GM12892 (cell line): Measurements from ENCODE around the gene PTPRR.

ENCODE experiments used
- POLR2A ChIP-seq: IDR thresholded peaks from 2 replicates; pipeline ENCODE4 v1.6.1; 2011; ENCODE audit warnings: low read depth, low read length, control low read depth
- POLR2AphosphoS5 ChIP-seq: IDR thresholded peaks from 2 replicates; pipeline ENCODE4 v1.6.1; 2011; ENCODE audit warnings: low read depth, low read length, control low read depth
- TAF1 ChIP-seq: IDR thresholded peaks from 2 replicates; pipeline ENCODE4 v1.6.1; 2011; ENCODE audit warnings: low read depth, mild to moderate bottlenecking, control low read depth, low read length, borderline replicate concordance

DNA sequence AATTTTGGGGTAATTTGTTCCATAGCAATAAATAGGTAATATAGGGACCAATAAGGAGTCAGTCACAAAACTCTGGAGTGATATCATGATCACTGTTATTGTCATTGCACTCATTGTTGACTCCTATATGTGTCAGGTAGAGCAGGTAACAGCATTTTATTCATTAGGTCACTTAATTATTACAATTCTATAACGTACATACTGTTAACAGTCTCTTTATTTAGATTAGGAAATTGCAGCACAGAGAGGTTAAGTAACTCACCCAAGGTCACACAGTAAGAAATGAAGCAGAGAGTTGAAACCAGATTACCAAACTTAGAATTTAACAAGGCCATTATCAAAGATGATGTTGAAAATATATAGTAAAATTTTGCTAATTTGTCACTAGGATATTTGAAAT is 233.6 kb downstream of the PTPRR start:
- TF ChIP-seq POLR2A (no peak), TAF1 (no peak), POLR2AphosphoS5 (no peak)
